ENCODE results near the gene PDE8A.
"Not testable (repeated sequence)": the region's sequence is repeated elsewhere in the genome, so short reads cannot be mapped to it uniquely, and the experiment has no call there.

DNA sequence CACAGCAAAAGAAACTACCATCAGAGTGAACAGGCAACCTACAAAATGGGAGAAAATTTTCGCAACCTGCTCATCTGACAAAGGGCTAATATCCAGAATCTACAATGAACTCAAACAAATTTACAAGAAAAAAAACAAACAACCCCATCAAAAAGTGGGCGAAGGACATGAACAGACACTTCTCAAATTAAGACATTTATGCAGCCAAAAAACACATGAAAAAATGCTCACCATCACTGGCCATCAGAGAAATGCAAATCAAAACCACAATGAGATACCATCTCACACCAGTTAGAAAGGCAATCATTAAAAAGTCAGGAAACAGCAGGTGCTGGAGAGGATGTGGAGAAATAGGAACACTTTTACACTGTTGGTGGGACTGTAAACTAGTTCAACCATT is 30.1 kb downstream of the PDE8A start:
- not testable (repeated sequence) for TF ChIP-seq POLR2A, EP300 (IDR thresholded peaks at IDR 0.05)
